Smooth muscle cell (in vitro differentiated cells): ENCODE results near the gene POLR2A. TPM values are rescaled to one million over a fixed set of nuclear protein-coding genes. Genes with fewer than 3 reads are reported as not detected.

ENCODE experiments used
- DNase-seq: peaks from one replicate; lab custom pipeline; 2025; ENCODE audit not compliant: unreplicated experiment; lab: John Stamatoyannopoulos, UW
- H2AFZ ChIP-seq: fragments of 200-600 bp; sonication (generic); 2 replicates; pipeline ENCODE4 v1.6.0; 2016; ENCODE audit warnings: antibody characterized with exemption, low read depth, mild to moderate bottlenecking
- H3F3A ChIP-seq: fragments of 200-600 bp; sonication (generic); 2 replicates; pipeline ENCODE4 v1.6.0; 2017; ENCODE audit warnings: antibody characterized with exemption, low read depth
- H3K27ac ChIP-seq: fragments of 200-600 bp; sonication (generic); 2 replicates; pipeline ENCODE4 v1.5.1; 2016; ENCODE audit warnings: low read depth, mild to moderate bottlenecking
- H3K27me3 ChIP-seq: fragments of 200-600 bp; sonication (generic); 2 replicates; pipeline ENCODE4 v1.6.1; 2016; ENCODE audit warnings: low read depth, mild to moderate bottlenecking
- H3K36me3 ChIP-seq: fragments of 200-600 bp; sonication (generic); 2 replicates; pipeline ENCODE4 v1.5.1; 2016; ENCODE audit warnings: low read depth
- H3K4me1 ChIP-seq: fragments of 200-600 bp; sonication (generic); 2 replicates; pipeline ENCODE4 v1.5.1; 2016; ENCODE audit warnings: low read depth
- H3K4me2 ChIP-seq: fragments of 200-600 bp; sonication (generic); 2 replicates; pipeline ENCODE4 v1.6.0; 2016; ENCODE audit warnings: mild to moderate bottlenecking
- H3K4me3 ChIP-seq: fragments of 200-600 bp; sonication (generic); 2 replicates; pipeline ENCODE4 v1.5.1; 2016; ENCODE audit warnings: mild to moderate bottlenecking
- H3K79me2 ChIP-seq: fragments of 200-600 bp; sonication (generic); 2 replicates; pipeline ENCODE4 v1.6.0; 2016; ENCODE audit warnings: low read depth, mild to moderate bottlenecking
- H3K9ac ChIP-seq: fragments of 200-600 bp; sonication (generic); 2 replicates; pipeline ENCODE4 v1.6.0; 2016; ENCODE audit warnings: low read depth
- H3K9me3 ChIP-seq: fragments of 200-600 bp; sonication (generic); replicated peaks from 2 replicates; pipeline ENCODE4 v1.5.1; 2016; ENCODE audit warnings: low read depth
- H4K20me1 ChIP-seq: fragments of 200-600 bp; sonication (generic); 2 replicates; pipeline ENCODE4 v1.6.0; 2016; ENCODE audit warnings: low read depth
- CTCF ChIP-seq: fragments of 200-600 bp; sonication (generic); IDR thresholded peaks from 2 replicates; pipeline ENCODE4 v1.5.1; 2017; ENCODE audit warnings: borderline replicate concordance, mild to moderate bottlenecking, antibody characterized with exemption; ENCODE audit not compliant: insufficient read depth, poor library complexity, severe bottlenecking
- WGBS: methylation state at CpG from one replicate; pipeline ENCODE4 v1.1.7; 2016; ENCODE audit warnings: low lambda C conversion rate; 5-methylcytosine and 5-hydroxymethylcytosine counted together
- polyA plus RNA-seq: library from polyadenylated mRNA; unstranded; fragments of >200 nt; fragmentation: Nextera tagmentation; extraction: Ambion mirVana; gene quantifications from 2 replicates; pipeline ENCODE4 v1.2.1, GENCODE V29; 2016
- total RNA-seq: library from RNA; depleted of rRNA; stranded (reverse); fragments of >200 nt; gene quantifications from 2 replicates; pipeline ENCODE4 v1.2.3, GENCODE V29; 2014

Gene POLR2A
- total and polyA plus RNA-seq, 2 experiments from 2014 or later = 72.0 to 80.2 TPM

- no peak overlapping the region for H3K9ac ChIP-seq
- no peak overlapping the region for H2AFZ ChIP-seq
- no peaks in the 10 kb centered on the region for H3K27me3 ChIP-seq
- no peak overlapping the region for H3K4me3 ChIP-seq
- no peaks in the 10 kb centered on the region for H3K4me1 ChIP-seq
- H3K79me2 ChIP-seq = peaks cover 34% of the 10 kb centered on the region
- peaks cover 75% of the 10 kb centered on the region for H4K20me1 ChIP-seq
- no peak overlapping the region for H3K4me2 ChIP-seq
- no peak for TF ChIP-seq CTCF
- H3K9me3 ChIP-seq = no peaks in the 10 kb centered on the region
- no peak overlapping the region for H3K27ac ChIP-seq
- H3F3A ChIP-seq = no peaks in the 10 kb centered on the region
- WGBS = 96% methylated on average over 14 of the region's 14 CpGs
- H3K36me3 ChIP-seq = peaks cover 18% of the 10 kb centered on the region
- DNase-seq = no peak
Observed at GRCh38 chr17:7497636-7498035, 13.5 kb downstream of the POLR2A start.

GRCh38 chr17:7499161-7499560 lies 15.0 kb downstream of the POLR2A start:
- WGBS = 91% methylated on average over 11 of the region's 11 CpGs
- H3F3A ChIP-seq = no peaks in the 10 kb centered on the region
- no peak overlapping the region for H2AFZ ChIP-seq
- no peak for TF ChIP-seq CTCF
- peaks cover 69% of the 10 kb centered on the region for H4K20me1 ChIP-seq
- no peaks in the 10 kb centered on the region for H3K9me3 ChIP-seq
- no peaks in the 10 kb centered on the region for H3K4me1 ChIP-seq
- H3K79me2 ChIP-seq = peaks cover 18% of the 10 kb centered on the region
- H3K4me3 ChIP-seq = no peak overlapping the region
- no peak overlapping the region for H3K27ac ChIP-seq
- no peak overlapping the region for H3K9ac ChIP-seq
- no peak overlapping the region for H3K4me2 ChIP-seq
- DNase-seq = no peak
- H3K36me3 ChIP-seq = peaks cover 22% of the 10 kb centered on the region
- H3K27me3 ChIP-seq = no peaks in the 10 kb centered on the region

- Histone ChIP-seq H3K36me3 (peaks cover 28% of the 10 kb centered on the region), H3F3A (no peaks in the 10 kb centered on the region), H3K4me3 (no peak overlapping the region), H3K9ac (no peak overlapping the region), H2AFZ (no peak overlapping the region), H3K4me2 (no peak overlapping the region), H3K9me3 (no peaks in the 10 kb centered on the region), H4K20me1 (peaks cover 48% of the 10 kb centered on the region), H3K27ac (no peak overlapping the region), H3K4me1 (no peaks in the 10 kb centered on the region), H3K27me3 (no peaks in the 10 kb centered on the region), H3K79me2 (no peaks in the 10 kb centered on the region)
- DNase-seq = no peak
- no peak for TF ChIP-seq CTCF
- 94% methylated on average over 14 of the region's 14 CpGs for WGBS
Observed at GRCh38 chr17:7501729-7502128, 17.6 kb downstream of the POLR2A start.

- no peaks in the 10 kb centered on the region for H3K27me3 ChIP-seq
- no peaks in the 10 kb centered on the region for H3K9me3 ChIP-seq
- H2AFZ ChIP-seq = no peak overlapping the region
- H3K9ac ChIP-seq = no peak overlapping the region
- DNase-seq = no peak
- peaks cover 31% of the 10 kb centered on the region for H3K36me3 ChIP-seq
- H3F3A ChIP-seq = no peaks in the 10 kb centered on the region
- no peak for TF ChIP-seq CTCF
- 98% methylated on average over 20 of the region's 20 CpGs for WGBS
- H4K20me1 ChIP-seq = peaks cover 47% of the 10 kb centered on the region
- no peak overlapping the region for H3K4me2 ChIP-seq
- H3K4me1 ChIP-seq = no peaks in the 10 kb centered on the region
- H3K79me2 ChIP-seq = no peaks in the 10 kb centered on the region
- no peak overlapping the region for H3K4me3 ChIP-seq
- H3K27ac ChIP-seq = no peak overlapping the region
Observed at GRCh38 chr17:7502171-7502847, 18.1 kb downstream of the POLR2A start.
